Astrocyte (in vitro differentiated cells and primary cell): Measurements from ENCODE around the gene PLCH1.
"Not testable (repeated sequence)": the region's sequence is repeated elsewhere in the genome, so short reads cannot be mapped to it uniquely, and the experiment has no call there.

Experiments
- EZH2 ChIP-seq: IDR thresholded peaks from 2 replicates; pipeline ENCODE4 v1.6.1; 2012; ENCODE audit warnings: mild to moderate bottlenecking, low read length, inconsistent platforms; ENCODE audit not compliant: insufficient read depth
- TF ChIP-seq, protein P1 (sequence below): IDR thresholded peaks from 2 replicates; pipeline ENCODE4 v1.5.1; 2011; ENCODE audit warnings: low read depth, mild to moderate bottlenecking, inconsistent platforms, low read length, moderate library complexity; ENCODE audit not compliant: insufficient read depth

GRCh38 chr3:155620552-155620951, 124.3 kb downstream of the PLCH1 start:
- TF ChIP-seq, protein P1, sequence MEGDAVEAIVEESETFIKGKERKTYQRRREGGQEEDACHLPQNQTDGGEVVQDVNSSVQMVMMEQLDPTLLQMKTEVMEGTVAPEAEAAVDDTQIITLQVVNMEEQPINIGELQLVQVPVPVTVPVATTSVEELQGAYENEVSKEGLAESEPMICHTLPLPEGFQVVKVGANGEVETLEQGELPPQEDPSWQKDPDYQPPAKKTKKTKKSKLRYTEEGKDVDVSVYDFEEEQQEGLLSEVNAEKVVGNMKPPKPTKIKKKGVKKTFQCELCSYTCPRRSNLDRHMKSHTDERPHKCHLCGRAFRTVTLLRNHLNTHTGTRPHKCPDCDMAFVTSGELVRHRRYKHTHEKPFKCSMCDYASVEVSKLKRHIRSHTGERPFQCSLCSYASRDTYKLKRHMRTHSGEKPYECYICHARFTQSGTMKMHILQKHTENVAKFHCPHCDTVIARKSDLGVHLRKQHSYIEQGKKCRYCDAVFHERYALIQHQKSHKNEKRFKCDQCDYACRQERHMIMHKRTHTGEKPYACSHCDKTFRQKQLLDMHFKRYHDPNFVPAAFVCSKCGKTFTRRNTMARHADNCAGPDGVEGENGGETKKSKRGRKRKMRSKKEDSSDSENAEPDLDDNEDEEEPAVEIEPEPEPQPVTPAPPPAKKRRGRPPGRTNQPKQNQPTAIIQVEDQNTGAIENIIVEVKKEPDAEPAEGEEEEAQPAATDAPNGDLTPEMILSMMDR: not testable (repeated sequence)
- not testable (repeated sequence) for TF ChIP-seq EZH2
